ENCODE measurements around the gene INPPL1. TPM values are rescaled to one million over a fixed set of nuclear protein-coding genes. Genes with fewer than 3 reads are reported as not detected.

The INPPL1 gene
- total RNA-seq, 1 experiment from 2014 or later, result 214 TPM

- Histone ChIP-seq H3K23ac (ENCODE audit: insufficient read length, low read depth, low read length) (no peak within 1 kb of the TSS), H3K4ac (ENCODE audit: low read depth, low read length) (no peak within 1 kb of the TSS), H3K56ac (ENCODE audit: insufficient read length, low read depth, low read length) (no peak within 1 kb of the TSS), H4K5ac (ENCODE audit: insufficient read length, low read depth, low read length) (no peak within 1 kb of the TSS), H4K91ac (ENCODE audit: insufficient read length, low read depth, low read length) (no peak within 1 kb of the TSS), H3K14ac (ENCODE audit: insufficient read depth, low read length) (no peak within 1 kb of the TSS), H3K27ac (ENCODE audit: insufficient read length, low read depth, low read length) (no peak within 1 kb of the TSS), H3K9me3 (ENCODE audit: control insufficient read depth, low read depth, low read length) (no peaks in the 10 kb centered on the region), H2AK5ac (ENCODE audit: insufficient read length, low read length) (no peak within 1 kb of the TSS), H3K4me1 (ENCODE audit: insufficient read depth, low read length) (peaks cover 9% of the 10 kb centered on the region; the same call in 1 of the 2 replicates), H3K9ac (ENCODE audit: extremely low read depth, insufficient read length, low read length) (no peak within 1 kb of the TSS), H2BK12ac (ENCODE audit: insufficient read length, low read depth, low read length) (no peak within 1 kb of the TSS), H2BK15ac (ENCODE audit: low read depth, low read length) (no peak within 1 kb of the TSS), H2BK5ac (ENCODE audit: insufficient read length, low read length) (no peak within 1 kb of the TSS), H3K23me2 (ENCODE audit: insufficient read length, low read depth, low read length, poor library complexity, severe bottlenecking) (peaks cover 24% of the 10 kb centered on the region), H4K20me1 (ENCODE audit: control insufficient read depth, insufficient read depth, insufficient read length) (no peaks in the 10 kb centered on the region), H3K18ac (ENCODE audit: insufficient read length, low read depth, low read length) (no peak within 1 kb of the TSS), H3K27me3 (ENCODE audit: insufficient read depth, low read length) (peaks cover 76% of the 10 kb centered on the region), H2BK20ac (ENCODE audit: low read depth, low read length, poor library complexity, severe bottlenecking) (no peak within 1 kb of the TSS), H3K4me2 (ENCODE audit: insufficient read depth, insufficient read length, low read length) (peak within 1 kb of the TSS; percentile 98), H3K79me2 (ENCODE audit: insufficient read depth, low read length) (no peaks in the 10 kb centered on the region), H4K8ac (replicated peaks; ENCODE audit: insufficient read length, low read depth, low read length) (no peak within 1 kb of the TSS), H3K79me1 (ENCODE audit: insufficient read depth, low read depth, low read length, poor library complexity, severe bottlenecking) (no peaks in the 10 kb centered on the region), H3T11ph (ENCODE audit: low read length) (no peak within 1 kb of the TSS), H2BK120ac (ENCODE audit: low read depth, low read length, poor library complexity, severe bottlenecking) (no peak within 1 kb of the TSS), H2AFZ (ENCODE audit: low read length) (no peak within 1 kb of the TSS)
- no peak for TF ChIP-seq CTCF (conservative IDR thresholded peaks at IDR 0.05)
- Mint-ChIP-seq H3K36me3 (ENCODE audit: insufficient read depth in 1 of 3, low read depth in 3 of 3) (peaks cover 0 to 5% (median 0%) of the 10 kb centered on the region in 3 experiments; a peak in 3 of 7 replicates), H3K4me1 (peaks cover 23 to 40% of the 10 kb centered on the region in 2 experiments), H3K4me3 (peak within 1 kb of the TSS; percentile 63 to 77), H3K27ac (peak within 1 kb of the TSS in 1 of 3 experiments; percentile 3; a peak in 1 of 7 replicates), H3K9me3 (peaks cover 0 to 6% of the 10 kb centered on the region in 2 experiments; a peak in 3 of 5 replicates), H3K27me3 (ENCODE audit: low read depth) (peaks cover 44% of the 10 kb centered on the region)
- no CpG with 5 or more reads among the region's 37 CpGs for WGBS (ENCODE audit: extremely low coverage, insufficient read length, low lambda C conversion rate)
- DNase-seq, result peak; percentile 65
Measured at GRCh38 chr11:72244060-72244360, 19.4 kb downstream of the INPPL1 start, which contains the start of gene PHOX2A. Gene PHOX2A (minus strand): TSS chr11:72244176. CDS start chr11:72244004, 172 bp downstream.
